HG03571 (cell line): ENCODE data around the gene IGDCC3.
A peak's percentile ranks its signal among the peaks of the same experiment; 100 is the strongest.

ENCODE experiments used
- ATAC-seq: cut with Tn5 transposase; IDR thresholded peaks from one replicate; pipeline ENCODE4 v1.9.1; 2021; ENCODE audit not compliant: unreplicated experiment

IGDCC3 gene

GRCh38 chr15:65329288-65329983, 48.4 kb downstream of the IGDCC3 start:
- ATAC-seq = no peak

GRCh38 chr15:65328506-65329287, 49.1 kb downstream of the IGDCC3 start:
- ATAC-seq = no peak

- no peak for ATAC-seq
Measured at GRCh38 chr15:65327651-65328393, 50.0 kb downstream of the IGDCC3 start.

- no peak for ATAC-seq
Measured at GRCh38 chr15:65326818-65327217, 51.0 kb downstream of the IGDCC3 start.

- ATAC-seq = no peak
Measured at GRCh38 chr15:65326117-65326526, 51.7 kb downstream of the IGDCC3 start.

- ATAC-seq = no peak
Measured at GRCh38 chr15:65323071-65323511, 54.7 kb downstream of the IGDCC3 start.

- no peak for ATAC-seq
Measured at GRCh38 chr15:65318870-65319356, 58.9 kb downstream of the IGDCC3 start.

GRCh38 chr15:65312400-65312916, 65.3 kb downstream of the IGDCC3 start:
- ATAC-seq = no peak

- ATAC-seq = no peak
Measured at GRCh38 chr15:65311760-65312159, 66.0 kb downstream of the IGDCC3 start.

GRCh38 chr15:65310431-65311137, 67.2 kb downstream of the IGDCC3 start:
- no peak for ATAC-seq

- no peak for ATAC-seq
Measured at GRCh38 chr15:65309882-65310418, 67.9 kb downstream of the IGDCC3 start.

GRCh38 chr15:65307978-65308377, 69.8 kb downstream of the IGDCC3 start:
- ATAC-seq = no peak

GRCh38 chr15:65306551-65306950, 71.3 kb downstream of the IGDCC3 start:
- ATAC-seq = no peak

GRCh38 chr15:65305776-65306175, 72.0 kb downstream of the IGDCC3 start:
- ATAC-seq = no peak

- ATAC-seq = no peak
Measured at GRCh38 chr15:65305150-65305758, 72.5 kb downstream of the IGDCC3 start.

- peak; percentile 59 for ATAC-seq
Measured at GRCh38 chr15:65304381-65305149, 73.2 kb downstream of the IGDCC3 start, which contains the start of gene RNU5B-1. Gene RNU5B-1, plus strand, starts transcription at chr15:65304677.

- ATAC-seq = peak; percentile 3
Measured at GRCh38 chr15:65303687-65304380, 74.0 kb downstream of the IGDCC3 start.

- ATAC-seq = no peak
Measured at GRCh38 chr15:65302061-65302460, 75.7 kb downstream of the IGDCC3 start.
